HG03097 (cell line): Measurements from ENCODE around the gene ZDHHC16.
"Not testable (repeated sequence)": the region's sequence is repeated elsewhere in the genome, so short reads cannot be mapped to it uniquely, and the experiment has no call there.

Source experiments
- ATAC-seq: cut with Tn5 transposase; IDR thresholded peaks from one replicate; pipeline ENCODE4 v1.9.1; 2021; ENCODE audit not compliant: unreplicated experiment, low FRiP score

The ZDHHC16 gene

DNA sequence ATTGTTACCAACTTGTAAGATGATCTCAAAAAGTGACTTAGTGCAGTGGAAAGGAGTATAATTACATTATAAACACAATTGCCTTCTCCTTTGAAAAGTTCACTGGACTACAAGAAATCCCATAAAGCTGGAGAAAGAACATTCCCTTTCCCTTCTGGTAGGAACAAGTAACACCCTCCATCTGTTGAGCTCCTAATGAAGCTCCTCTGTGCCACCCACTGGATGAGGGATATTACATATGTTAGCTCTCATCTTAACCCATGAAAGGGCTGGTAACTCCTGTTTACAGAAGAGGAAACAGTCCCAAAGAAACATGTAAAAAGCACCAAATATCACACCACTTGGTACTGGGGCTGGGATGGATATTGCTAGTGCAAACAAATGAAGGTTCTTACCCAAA is 11.9 kb upstream of the ZDHHC16 start:
- ATAC-seq: no peak

DNA sequence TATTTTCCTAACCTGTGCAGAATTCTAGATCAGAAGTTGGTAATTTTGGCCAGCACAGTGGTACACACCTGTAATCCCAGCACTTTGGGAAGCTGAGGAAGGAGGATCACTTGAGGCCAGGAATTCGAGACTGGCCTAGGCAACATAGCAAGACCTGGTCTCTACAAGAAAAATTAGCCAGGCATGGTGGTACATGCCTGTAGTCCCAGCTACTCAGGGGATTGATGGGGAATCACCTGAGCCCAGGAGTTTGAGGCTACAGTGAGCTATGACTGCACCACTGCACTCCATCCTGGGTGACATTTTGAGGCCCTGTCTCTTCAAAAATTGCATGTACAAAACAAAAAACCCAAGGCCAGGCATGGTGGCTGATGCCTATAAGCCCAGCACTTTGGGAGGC is 11.4 kb upstream of the ZDHHC16 start:
- ATAC-seq: no peak

DNA sequence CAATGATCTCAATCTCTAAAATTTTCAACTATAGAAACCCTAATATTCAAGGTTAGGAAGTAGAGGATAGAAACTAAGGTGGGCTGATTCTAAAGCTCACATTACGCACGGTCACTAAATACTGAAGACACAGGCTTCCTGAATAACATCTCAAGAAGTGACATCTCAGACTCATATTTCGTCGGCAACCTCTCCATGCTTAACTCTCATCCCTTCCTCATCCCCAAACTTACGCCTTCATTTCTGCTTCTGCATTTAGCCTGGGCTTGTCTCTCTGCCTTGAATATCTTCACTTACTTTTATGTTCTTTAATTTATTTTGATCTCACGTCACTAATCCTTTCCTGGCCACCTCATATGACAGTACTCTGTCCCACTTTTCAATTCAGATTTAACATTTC is 10.8 kb upstream of the ZDHHC16 start:
- ATAC-seq: no peak

DNA sequence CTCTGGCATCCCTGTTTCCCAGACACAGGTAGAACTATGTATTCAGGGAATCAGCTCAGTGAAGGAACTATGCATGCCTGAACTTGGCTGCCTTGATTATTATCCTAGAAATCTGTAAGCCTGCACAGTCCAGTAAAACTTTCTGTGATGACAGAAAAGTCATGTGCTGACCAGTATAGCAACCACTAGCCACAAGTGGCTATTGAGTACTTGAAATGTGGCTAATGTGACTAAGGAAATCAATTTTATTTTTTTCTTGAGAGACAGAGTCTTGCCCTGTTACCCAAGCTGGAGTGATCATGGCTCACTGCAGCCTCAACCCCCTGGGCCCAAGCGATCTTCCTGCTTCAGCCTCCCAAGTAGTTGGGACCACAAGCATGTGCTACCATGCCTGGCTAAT is 3.7 kb upstream of the ZDHHC16 start:
- no peak for ATAC-seq

DNA sequence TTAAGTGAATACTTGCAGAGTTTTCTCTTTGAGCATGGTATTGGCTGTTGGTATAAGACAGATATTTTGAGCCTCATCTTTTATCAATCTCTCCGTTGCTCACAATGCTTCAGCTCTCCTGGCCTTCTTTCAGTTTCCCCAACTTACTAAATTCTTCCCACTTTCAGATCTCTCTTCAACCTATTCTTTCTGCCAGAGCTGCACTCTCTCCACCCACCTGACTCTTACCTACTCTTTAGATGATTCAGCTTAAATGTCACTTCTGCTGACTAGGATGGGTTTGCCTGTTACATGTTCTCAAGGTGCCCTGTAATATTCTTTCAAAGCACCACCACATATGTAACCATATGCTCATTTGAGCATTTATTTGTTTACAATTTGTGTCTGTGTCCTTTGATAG is 1.8 kb upstream of the ZDHHC16 start:
- no peak for ATAC-seq

DNA sequence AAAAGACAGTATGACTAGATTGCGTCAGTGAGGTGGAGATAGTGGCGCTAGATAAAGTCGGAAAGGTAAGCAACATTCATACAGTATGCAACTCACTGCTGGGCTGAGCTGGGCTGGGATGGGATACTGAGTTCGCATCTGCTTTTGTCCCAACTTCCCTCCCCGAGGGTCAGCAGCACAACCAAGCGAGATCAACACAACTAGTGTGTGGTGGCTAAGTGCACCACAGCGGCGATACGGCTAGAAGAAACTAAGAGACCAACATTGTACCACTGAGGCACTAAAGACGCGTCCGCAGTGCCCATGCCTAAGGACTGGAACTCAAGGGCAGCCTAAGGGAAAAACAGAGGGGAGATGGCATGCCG is 636 bp upstream of the ZDHHC16 start:
- ATAC-seq: peak; percentile 3

DNA sequence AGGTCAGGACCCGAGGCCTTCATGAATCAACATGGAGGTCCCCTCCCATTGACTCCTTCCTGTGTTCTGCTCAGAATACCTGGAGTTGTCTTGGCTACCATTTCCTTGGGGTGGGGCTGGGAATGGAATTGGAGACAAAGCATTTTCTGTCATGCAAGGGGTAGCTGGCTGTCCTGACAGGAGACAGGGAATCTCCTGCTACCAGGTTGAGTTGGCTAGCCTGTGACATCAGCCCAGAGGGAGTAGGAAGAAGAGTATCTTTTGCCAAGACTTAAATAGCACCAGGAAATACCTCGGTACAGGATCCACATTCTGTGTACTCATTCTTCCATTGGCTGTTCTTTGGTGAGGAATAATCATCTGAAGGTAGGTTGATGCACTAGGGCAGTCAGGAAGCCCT is 4.9 kb downstream of the ZDHHC16 start:
- ATAC-seq: no peak

DNA sequence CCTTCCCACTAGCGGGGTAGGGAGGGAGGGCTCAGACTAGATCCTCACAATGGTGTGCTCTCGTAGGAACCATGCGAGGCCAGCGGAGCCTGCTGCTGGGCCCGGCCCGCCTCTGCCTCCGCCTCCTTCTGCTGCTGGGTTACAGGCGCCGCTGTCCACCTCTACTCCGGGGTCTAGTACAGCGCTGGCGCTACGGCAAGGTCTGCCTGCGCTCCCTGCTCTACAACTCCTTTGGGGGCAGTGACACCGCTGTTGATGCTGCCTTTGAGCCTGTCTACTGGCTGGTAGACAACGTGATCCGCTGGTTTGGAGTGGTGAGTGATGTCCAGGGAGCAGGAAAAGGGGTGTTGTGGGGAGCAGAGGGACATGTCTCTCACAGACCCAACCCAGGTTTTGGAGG is 5.6 kb downstream of the ZDHHC16 start:
- ATAC-seq: no peak

DNA sequence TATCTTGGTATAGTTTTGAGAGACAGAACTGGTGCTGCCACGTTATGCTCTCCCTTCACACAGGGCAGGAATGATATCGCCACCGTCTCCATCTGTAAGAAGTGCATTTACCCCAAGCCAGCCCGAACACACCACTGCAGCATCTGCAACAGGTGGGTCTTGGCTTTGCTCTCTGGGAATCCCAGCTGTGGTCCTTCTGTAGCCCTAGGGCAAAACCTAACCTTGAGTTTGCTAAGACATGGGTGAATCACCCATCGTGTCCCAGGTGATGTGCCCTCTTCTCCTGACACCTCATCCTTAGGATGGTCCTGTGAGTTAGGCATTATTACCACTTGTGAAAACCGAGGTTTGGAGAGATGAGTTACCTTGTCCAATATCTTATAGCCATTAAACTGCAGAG is 6.4 kb downstream of the ZDHHC16 start:
- no peak for ATAC-seq

DNA sequence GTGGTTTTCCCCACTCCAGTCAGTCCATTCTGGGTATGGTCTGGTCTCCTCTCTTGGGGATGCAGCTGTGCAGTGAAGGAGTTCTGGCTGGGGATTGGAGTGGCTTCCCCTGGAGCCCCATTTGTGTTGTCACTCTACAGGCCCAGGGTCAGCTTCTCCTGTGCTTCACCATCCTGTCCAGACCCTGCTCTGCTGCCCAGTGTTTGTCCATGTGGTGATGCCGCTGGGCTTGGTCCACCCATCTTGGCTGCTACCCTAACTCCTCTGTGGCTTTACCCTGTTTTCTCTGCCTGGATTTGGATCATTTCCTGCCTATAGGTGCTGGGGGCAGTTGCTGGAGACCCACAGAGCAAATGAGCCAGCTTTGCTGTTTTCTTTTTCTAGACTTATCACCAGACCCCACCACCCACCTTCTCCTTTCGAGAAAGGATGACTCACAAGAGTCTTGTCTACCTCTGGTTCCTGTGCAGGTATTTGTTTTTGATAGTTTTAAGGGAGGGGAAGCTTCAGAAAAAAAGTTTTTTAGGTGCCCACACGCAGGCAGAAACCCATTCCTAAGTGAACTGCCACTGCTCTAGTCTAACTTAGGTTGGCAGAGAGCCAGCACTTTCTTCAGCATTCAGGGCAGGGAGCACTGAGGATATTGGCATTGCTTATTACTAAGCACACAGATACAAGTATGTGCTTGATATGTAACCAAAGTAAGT is 8.5 kb downstream of the ZDHHC16 start:
- ATAC-seq: no peak

DNA sequence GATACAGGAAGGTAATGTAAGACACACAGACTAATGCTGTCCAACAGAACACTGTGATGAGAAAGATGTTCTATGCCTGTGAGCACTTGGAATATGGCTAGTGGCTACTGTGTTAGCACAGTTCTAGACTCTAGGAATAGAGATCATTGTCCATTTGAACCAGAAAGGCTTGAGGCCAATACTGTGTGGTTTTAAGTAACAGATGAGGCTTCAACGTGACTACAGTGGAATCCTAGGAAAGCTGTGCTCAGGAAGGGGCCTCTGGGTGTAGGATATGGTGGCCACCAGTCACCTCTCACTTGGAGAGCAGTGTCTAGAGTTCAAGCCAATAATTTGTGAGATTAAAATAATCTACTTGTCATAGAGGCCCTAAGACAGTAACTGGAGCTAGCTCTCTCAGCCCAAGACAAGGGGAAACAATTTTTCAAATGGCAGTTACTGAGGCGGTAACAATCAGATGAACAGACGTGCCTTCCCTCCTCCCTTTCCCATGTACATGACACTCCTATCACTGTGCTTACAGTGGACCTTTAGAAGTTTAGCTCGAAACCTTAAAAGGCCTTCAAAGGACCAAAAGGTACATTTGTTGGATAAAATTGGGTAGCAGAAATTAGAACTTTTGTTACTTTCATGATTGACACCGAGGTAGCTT is 10.2 kb downstream of the ZDHHC16 start:
- ATAC-seq: no peak

DNA sequence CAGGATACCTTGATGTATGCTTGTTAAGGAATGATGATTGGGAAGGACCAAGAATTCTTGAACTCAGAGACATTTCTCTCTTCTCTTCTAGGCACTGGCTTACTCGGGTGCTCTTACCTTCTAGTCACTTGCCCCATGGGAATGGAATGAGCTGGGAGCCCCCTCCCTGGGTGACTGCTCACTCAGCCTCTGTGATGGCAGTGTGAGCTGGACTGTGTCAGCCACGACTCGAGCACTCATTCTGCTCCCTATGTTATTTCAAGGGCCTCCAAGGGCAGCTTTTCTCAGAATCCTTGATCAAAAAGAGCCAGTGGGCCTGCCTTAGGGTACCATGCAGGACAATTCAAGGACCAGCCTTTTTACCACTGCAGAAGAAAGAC is 10.7 kb downstream of the ZDHHC16 start:
- ATAC-seq: no peak

DNA sequence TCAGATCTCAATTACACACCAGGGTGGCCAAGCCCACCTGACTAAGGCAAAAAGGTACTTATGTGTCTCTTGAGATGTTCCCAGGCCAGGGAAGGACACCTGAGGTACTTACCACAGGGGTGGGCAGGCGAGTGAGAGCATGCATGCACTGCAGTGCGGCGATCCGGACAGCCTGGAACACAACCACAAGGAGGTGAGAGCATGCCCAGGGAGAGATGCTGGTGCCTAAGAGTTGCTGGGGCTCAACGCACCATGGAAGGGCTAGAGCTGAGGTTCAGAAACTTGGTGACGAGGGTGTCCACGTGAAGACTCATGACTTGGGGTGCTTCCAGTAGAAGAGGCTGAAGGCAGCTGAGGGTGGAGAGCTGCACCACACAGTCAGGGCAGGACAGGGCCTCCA is 13.1 kb downstream of the ZDHHC16 start:
- ATAC-seq: no peak

DNA sequence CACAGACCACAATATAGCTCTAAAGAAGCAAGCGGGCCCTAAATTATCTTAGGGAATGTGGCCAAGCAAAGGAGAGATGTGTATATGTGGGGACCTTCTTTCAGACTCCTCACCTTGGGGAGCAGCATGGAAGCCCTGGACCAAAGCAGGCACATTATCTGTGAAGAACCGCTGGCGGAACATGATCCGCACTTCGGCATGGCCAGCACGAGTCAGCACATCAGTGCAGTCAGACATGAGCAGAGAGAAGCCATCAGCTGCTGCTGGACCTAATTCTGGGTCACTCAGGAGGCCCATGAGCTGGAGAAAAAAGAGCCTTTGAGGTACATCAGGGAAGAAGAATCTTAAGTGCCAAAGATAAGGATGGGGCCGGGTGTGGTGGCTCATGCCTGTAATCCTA is 14.0 kb downstream of the ZDHHC16 start:
- ATAC-seq: no peak

DNA sequence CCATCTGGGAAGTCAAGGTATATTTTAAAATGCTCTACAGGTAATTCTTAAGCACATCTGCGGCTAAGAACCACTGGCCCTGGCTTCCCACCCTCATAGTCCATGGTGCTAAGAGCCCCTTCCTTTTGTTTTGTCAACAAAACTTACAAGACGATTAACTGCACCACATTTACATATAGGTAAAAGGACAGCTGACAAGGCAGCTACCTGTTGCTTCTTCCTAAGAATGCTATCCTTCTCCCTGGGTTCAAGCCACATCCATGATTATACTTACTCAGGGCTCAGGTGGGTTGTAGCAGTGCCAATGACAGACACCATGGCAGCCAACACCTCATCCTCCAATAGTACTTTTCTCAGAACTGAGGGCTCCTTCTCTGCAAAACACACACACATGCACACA is 16.3 kb downstream of the ZDHHC16 start:
- no peak for ATAC-seq

DNA sequence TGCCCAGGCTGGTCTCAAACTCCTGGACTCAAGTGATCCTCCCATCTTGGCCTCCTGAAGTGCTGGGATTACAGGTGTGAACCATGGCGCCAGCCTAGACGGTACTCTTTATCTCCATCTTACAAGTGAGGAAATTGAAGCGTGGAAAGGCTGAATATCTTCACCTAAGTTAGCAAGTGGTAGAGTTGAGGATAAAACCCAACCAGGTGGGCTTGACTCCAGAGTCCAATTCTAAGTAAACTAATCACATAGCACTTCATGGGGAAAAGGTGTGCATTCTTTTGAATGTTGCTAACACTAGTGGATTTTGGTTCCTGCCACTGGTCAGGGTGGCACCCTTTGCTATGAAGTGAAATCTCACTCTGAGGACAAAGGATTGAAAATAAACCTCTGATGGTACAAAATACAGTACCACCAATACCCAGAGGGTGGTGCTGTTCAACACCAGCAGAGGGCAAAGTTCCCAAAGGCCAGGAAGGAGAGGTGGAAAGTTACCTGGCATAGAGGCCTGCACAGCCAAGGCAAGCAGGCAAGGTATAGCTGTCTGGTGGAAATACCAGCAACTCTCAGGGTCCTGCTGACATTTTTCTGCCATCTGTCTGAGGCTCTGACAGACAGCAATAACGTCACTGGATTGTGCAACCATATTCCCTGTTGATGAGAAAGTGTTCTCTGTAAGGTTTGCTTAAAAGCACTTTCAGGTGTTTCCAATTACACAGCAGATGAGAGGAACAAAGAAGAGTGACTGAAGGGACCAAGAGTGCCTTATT is 17.6 kb downstream of the ZDHHC16 start:
- no peak for ATAC-seq

DNA sequence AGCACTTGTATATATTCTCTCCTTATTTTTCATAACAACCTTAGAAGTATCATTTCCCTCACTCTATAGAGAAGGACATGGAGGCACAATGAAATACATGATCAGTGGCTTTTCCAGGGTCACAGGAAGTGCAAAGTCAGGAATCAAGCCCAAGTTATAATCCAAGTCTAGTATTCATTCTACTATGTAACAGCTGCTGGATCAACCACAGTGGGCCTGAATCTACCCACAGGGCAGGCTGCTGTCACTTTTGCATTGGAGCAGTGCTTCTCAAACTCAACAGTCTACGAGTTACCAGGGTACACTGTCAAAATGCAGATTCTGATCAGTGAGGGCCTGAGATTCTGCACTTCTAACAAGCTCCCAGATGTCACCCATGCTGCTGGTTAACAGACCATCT is 18.3 kb downstream of the ZDHHC16 start:
- no peak for ATAC-seq

DNA sequence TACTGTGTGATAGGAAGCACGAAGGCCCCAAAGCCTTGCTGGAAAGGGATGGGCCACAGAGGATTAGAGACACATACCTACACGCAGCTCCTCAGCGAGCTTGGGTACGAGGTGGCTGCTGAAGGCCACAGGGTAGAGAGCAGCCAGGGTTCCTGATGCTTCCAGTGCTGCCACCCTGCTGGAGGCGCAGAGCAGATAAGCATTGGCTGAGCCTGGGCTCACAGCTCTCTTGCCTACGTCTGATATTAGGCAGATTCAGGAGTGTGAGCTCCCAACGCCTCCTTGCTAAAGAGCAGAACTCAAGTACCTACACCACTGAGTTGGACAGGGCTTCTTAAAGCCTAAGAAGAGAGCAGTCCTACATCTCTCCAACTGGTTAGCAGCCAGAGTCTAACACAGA is 20.0 kb downstream of the ZDHHC16 start:
- no peak for ATAC-seq

DNA sequence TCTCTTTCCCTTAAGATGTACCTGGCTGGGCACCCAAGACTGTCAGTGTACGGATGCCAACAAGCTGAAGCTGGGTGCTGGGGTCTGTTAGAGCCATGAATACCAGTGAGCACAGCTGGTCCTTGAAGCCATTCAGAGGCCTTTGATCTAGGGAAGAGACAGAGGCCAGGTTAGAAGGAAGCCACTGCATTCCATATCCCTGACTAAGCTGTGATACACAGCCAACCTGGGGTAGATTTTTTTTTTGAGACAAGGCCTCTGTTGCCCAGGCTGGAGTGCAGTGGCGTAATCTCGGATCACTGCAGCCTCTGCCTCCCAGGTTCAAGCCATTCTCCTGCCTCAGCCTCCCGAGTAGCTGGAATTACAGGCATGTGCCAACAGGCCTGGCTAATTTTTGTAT is 20.8 kb downstream of the ZDHHC16 start:
- no peak for ATAC-seq

DNA sequence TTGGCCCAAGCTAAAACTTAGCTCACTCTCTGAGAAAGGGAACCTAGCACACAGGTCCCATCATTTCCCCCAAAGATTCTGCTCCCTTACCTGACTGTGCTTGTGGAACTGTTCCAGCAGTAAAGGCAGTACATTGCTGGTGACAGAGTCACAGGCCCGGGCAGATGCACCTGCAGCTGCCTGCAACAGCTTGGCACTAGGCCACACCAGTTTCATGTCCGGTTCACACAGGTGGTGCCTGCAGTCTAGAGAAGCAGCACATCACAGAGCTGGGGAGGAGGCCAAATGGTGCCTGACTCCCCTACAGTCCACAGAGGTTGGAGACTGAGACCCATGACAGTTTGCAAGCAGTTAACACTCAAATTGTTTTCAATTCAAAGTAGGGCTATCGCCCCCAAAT is 22.2 kb downstream of the ZDHHC16 start:
- no peak for ATAC-seq

DNA sequence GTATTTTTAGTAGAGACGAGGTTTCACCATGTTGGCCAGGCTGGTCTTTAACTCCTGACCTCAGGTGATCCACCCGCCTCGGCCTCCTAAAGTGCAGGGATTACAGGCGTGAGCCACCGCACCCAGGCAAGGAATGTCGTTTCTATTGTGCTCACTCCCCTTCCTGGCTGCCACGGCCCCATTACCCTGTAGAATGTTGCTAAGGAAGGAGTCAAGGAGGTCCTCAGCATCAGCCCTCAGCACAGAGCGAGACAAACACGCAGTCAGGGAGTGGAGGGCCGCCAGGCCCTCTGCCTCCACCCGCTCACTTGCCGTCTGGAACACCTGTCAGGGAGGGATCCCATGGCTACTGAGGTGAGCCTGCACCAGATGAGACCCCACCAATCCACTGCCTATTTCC is 22.8 kb downstream of the ZDHHC16 start:
- not testable (repeated sequence) for ATAC-seq

DNA sequence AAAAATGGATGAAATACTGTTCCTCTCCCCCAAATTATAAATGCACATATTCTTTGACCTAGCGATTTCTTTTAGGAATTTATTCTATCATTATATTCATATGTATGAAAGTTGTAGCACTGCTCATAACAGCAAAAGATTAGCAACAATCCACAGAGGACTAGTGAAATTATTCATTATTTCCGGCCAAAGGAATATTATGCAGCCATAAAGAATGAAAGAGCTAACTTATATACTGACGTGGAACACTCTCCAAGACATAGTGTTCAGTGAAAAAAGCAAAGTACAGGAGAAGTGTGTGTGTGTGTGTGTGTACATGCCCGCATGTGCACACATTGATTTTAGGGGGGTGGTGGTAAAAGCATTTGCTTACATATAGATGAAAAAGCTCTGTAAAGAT is 28.9 kb downstream of the ZDHHC16 start:
- no peak for ATAC-seq
